Putamen (tissue), 1 donor: ENCODE results near the gene ARNT2.

ENCODE experiments used
- DNase-seq: peaks from one replicate; pipeline ENCODE4 v3.0.0-alpha.2; 2016; ENCODE audit warnings: low spot score

Gene ARNT2

DNA sequence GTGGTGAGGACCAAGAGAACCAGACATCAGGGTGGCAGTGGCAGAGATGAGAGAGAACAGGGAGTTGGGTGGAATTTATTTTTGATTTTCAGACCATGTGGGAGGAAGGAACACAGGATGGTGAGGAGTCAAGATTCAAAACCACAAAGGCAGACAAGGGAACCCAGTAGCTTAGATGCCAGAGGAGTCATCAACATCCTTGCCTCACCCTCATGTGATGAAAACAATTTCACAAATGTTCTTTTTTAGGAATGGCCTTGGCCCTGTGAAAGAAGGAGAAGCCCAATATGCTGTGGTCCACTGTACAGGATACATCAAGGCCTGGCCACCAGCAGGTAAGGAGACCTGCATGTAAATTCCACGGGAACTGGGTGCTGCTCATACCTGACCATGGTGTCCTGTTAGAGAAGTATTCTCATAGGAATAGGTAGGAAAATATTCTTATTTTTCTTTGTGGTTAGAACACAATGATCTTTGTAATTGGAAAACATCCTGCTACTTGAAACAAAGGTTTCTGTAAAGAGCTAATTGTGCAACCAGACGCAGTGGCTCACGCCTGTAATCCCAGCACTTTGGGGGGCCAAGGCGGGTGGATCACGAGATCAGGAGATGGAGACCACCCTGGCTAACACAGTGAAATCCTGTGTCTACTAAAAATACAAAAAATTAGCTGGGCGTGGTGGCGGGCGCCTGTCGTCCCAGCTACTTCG is 110.0 kb downstream of the ARNT2 start:
- no peak for DNase-seq

DNA sequence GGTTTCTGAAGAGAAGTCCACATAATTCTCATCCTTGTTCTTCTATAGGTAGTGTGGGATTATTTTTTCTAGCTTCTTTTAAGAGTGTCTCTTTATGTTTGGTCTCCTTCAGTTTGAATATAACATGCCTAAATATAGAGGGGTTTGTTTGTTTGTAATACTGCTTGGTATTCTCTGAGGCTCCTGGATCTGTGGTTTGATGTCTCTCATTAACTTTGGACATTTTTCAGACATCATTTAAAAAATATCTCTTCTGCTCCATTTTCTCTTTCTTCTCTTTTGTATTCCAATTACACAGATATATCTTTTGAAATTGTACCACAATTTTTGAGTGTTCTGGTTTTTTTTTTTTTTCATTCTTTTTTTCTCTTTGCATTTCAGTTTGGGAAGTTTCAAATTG is 113.1 kb downstream of the ARNT2 start:
- DNase-seq = no peak

DNA sequence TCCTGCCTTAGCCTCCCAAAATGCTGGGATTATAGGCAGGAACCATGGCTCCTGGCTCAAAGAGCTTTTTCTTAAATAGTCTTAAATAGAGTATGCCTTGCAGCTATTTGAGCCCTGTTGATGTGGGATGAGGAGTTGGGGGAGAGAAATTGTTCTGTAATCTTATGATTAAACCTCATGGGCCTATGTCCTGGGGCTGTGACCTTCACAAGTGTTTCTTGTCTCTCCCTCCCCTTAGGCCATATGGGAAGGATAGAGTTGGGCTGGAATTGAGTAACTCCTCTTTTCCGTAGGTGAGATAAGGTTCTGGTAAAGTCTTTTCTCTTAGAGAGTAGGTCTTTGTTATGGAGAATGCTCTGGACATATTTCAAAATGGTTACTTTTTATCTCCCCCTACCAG is 114.3 kb downstream of the ARNT2 start:
- no peak for DNase-seq

DNA sequence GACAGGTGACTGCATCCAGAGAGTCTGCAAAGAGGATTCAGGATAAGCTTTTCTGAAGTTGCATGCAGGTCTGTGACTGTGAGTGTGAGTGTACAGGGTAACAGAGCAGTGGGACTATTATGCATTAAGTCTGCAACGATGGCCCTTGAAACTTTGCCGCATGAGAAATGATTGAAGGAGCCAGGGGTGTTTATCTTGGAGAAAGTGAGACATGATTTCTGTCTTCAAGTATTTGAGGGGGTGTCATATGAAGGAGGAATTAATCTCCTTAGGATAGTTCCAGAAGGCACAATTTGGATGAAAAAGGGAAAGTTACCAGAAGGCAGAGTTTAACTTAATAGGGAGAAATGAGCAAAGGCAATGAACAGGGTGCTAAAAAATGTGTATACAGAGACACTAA is 119.6 kb downstream of the ARNT2 start:
- no peak for DNase-seq

DNA sequence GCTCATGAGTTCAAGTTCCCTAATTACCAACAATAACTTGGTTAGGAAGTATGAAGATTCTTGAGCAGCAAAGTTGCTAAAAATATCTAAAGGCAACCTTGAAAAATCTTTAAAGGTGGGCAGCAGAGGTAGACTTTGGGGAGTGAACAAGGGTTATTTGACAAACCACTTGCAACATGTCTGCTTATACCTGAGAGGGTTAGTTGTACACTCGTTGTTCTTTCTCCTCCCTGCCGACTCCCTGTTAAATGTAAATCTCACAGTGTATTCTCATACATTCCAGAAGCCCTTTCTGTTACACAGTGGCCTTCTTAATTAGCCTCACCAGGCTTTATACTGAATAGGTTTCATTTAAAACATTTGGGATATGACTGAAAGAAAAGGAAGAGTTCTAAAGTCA is 121.7 kb downstream of the ARNT2 start:
- DNase-seq = no peak

DNA sequence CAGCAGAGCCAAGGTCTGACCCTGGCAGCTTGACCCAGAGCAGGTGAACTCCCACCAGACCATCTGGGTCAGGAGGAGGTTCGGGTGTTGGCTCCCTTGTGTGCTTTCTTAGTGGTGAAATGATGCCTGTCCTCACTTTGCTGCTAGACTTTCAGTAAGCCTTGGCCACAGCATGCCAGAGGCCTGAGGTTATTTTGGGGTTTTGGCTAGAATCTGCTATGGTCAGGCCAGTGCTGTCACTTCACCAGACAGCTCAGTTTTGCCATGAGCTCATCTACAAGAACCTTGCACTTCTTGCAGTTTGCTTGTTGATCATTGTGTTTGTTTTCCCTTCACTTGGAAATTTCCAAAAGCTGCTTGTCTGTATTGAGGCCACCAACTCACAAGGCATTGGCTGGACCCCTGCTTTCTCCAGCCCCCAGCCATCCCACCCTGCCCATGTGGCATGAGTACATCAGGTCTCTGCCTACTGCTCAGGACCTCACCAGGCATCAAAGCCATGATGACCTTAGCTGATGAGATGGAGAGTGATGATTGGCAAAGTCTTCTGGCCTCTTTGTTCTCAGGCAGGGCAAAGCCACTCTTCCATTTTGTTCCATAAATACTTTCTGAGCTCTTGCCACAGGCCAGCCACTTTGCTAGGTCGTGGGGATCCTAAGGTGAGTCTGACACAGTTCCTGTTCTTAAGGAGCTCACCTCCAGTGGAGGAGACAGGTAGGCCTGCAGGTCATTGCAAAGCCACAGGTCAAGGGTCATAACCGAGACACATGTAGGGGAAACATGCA is 122.6 kb downstream of the ARNT2 start:
- DNase-seq = no peak

DNA sequence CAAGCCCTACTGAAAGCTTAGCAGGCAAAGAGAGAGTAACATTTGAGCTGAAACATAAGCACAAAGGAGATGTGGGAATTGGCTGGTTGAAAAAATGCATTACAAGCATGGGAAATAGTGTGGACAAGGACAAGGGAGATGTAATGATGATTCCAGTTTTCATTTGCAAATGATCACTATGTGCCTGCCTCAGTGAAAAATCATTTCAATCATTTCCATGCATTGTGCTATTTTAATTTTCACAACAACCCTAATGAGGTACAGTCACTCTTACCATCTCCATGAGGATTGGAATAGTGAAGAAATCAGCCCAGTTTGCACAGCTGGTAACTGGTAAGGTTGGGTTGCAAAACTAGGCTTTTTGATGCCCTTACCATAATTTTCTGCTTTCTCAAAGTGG is 123.2 kb downstream of the ARNT2 start:
- no peak for DNase-seq

DNA sequence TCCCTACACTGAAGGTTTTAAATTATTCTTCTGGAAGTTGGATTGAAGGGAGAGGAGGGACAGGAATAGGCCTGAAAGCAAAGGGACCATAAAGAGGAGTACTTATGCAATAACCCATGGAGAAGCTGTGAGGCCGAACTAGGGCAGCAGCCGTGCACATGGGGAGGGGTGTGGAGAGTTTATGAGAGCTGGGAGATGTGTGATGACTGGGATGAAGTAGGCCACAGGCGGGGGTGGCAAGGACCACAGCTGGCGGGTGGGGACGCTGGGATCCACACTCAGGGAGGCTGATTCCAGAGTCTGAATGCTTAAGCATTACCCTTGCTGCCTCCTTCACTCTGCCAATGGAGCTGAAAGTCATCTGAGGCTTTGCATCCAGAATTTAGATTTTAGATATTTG is 123.8 kb downstream of the ARNT2 start:
- DNase-seq = no peak

DNA sequence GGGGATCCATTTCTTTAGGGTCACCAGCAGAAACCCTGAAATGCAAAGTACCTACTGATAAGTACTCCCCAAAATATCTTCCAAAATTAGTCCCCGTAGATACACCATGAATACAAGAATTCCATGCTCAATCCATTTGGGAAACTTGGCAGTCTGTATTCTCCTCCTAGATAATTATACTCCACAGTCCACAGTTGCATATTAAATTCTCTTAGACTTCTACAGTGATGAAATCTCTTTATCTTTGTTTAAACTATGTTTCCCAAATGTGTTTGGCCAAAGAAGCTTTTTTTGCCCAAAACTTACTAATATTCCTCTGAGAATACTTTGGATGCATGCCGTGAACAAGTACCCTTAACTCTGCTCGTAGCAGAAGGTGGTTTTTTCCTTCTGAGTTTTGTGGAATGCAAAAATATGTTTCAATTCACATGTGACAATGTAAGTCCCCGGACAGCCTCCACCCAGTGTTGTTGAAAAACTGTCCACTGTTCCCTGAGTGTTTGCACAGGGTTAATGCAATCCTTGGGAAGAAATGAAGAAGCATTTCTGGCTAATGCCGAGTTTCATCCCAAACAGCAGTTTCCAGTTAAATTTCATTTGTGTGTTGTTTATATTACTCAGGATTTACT is 126.7 kb downstream of the ARNT2 start:
- no peak for DNase-seq

DNA sequence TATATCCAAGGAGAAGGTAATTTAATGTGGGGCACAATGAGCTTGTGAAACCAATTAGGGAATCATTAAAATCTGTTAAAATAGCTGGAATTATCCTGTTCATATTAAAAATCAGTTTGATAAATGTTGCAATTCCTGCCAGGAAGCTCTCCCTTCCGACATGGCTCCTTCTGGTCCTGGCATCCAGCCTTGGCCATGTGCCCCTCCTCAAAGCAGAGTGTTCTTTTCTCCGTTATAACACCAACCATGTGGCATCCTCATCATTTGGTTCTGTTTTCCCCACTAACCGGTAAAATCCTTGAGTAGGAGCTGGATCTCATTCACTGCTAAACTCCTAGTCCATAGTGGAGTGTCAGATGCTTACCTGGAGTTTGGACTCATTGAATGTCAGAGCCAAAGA is 127.2 kb downstream of the ARNT2 start:
- DNase-seq = no peak

DNA sequence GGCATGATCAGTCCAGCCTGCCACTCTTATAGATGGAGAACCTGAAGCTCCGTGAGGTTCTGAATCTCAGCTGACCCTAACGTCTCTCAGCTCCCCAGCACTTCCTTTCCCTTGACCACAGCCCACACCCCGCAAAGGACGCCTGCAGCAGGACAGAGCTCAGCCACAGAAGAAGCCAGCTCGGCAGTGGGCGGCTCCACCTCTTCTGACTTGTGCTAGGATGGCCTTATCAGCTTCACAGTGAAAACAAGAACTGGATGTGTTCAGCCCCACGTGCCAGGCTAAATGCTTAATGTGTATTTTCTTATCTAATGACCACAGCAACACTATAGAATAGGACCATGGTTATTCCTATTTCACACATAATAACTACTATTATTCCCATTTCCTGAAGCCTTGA is 127.6 kb downstream of the ARNT2 start:
- DNase-seq = no peak

DNA sequence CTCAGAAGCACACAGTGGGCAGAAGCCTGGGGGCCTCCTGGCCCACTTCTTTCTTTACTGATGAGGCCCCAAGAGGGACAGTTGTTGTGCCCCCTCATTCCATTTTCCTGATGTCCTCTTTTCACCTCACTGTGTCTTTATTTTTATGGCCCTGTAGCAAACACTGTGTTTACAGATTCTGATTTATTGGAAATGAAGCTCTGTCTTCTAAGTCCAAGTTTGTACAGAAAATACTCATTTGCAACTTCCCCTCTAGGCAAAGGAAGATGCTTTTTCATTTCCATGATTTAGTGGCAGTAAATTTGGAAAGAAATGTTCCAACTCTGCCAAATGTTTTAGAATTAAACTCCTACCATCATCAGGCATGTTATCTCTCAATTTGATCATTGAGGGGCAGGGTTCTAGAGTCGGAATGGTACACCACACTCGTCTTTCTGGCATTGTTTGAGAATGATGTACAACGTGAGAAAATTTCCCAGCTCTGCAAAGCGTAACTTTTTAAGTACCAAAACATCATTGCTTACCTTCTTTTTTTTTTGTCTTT is 129.7 kb downstream of the ARNT2 start:
- no peak for DNase-seq

DNA sequence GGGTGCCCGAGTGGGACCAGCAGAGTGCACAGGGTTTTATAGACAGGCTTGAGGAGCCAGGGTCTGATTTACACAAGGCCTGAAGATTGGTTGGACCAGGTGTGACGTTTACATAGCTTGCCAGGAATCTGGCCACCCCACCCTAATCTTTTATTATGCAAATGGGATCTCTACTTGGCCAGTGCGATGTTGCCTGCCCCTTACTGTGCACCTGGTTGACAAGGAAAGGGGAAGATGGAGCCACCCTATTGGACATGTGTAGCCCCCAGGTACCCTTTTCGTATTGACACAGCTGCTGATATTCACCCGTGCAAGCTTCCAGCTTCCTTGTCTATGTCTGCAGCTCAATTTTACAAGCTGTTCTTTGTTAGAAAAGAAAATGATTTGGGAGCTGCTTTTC is 132.0 kb downstream of the ARNT2 start:
- DNase-seq = no peak

DNA sequence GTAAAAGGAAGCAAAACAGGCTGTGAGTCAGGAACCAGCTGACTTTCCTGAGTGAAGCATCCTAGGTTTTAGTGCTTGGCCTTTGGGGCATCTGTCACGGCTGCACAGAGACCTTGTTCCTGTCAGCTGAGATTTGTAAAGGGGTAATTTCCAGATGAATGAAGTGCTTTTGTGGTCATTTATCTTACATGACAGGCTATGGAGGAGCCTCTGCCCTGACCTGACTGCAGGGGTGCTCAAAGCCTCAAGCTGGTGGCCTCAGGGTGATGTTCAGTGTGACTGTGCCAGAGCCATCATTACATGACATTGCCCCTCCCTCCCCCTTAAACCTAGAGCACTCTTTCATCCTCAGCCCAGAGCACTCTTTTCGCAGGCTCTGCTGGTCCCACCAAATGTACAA is 132.5 kb downstream of the ARNT2 start:
- DNase-seq = no peak

DNA sequence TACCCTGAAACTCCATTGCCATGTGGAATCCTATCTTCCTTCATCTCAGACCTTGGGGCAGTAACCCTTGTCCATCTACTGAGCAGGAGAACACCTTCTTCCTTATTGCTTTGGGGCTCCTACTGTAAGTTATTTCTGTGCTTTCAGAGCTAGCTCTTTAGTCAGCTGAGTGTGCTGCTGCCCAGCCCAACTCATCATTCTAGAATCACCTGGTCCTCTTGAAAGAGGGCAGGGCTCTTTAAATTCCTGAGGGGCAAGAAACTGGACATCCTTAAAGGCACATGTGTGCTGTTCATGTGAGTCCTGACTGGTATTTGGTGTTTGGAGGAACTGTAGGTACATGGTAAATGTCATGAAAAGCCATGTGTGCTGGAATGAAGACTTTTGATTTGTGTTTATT is 140.9 kb downstream of the ARNT2 start:
- no peak for DNase-seq

DNA sequence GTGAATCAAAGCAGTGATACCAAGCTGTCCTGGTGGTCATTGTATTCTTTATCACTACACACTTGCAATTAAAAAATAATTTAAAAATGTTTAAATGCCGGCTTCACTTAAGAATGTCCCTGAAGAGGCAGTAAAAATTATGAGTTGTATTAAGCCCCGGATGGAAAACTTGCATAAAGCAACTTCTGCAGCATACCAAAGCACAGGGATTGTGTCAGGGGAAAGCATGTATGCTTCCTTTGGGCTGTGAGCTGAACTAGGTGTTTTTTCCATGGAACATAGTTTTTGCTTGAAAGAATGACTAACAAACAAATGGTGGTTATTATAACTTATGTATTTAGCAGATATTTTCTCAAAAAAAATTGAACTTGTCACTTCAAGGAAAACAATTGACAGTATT is 143.1 kb downstream of the ARNT2 start:
- DNase-seq = no peak

DNA sequence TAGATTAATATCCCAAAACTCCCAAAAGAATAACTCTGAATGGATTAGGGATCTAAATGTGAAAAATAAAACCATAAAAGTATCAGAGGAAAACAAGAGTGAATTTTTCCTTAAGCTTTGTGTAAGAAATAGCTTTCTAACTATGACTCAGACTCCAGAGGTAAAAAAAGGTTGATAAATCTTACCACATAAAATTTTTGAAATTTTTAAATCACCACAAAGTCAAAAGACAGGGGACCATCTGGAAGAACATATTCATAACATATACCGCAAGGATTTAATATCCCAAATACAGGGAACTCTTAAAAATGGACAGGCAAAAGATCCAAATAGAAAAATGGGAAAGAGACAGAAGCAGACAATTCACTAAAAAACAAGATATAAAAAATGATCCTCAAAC is 145.0 kb downstream of the ARNT2 start:
- no peak for DNase-seq

DNA sequence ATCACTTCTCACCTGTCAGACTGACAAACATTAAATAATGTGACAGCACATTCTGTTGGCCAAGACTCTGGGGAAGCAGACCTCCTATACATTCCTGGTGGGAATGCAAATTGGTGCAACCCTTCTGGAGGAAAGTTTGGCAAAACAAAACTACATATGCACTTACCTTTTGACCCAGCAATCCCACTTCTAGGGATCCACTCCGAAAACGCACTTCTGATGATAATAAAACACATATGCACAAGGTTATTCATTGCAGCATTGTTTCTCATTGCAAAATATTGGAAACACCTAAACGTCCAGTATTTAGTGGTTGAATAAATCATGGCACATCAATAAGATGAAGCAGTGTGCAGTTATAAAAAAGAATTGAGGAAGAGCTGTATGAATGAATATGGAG is 145.5 kb downstream of the ARNT2 start:
- DNase-seq = no peak

DNA sequence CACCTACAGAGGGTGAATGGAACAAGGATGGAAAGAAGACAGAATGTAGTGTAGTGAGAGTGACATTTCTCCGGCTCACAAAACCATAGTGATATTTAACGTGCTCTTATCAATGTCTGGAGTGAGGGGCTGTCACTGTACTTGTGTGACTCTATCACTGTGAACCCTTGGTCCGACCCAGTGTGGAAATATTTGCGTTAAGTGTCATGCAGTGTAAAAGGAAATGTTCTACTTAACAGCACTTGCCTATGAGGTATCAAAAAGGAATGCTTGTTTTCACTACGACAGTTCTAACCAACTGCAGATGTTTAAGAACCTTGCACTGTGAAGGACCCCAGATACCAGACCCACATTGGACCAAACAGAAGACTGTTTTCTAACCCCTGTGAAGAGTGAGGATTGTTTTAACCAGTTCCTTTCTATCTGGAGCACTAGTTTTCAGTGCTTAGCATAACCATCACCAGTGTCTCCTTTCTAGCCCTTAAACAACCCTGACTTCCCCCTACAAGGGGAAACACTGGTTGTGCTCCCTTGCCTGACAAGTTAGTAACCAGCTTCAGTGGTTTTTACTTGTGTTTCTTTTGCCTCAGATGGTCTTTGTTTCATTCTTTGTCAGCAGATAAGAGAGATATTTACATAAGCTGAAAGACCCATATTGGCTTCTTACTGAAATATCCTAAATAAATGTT is 146.2 kb downstream of the ARNT2 start:
- no peak for DNase-seq

DNA sequence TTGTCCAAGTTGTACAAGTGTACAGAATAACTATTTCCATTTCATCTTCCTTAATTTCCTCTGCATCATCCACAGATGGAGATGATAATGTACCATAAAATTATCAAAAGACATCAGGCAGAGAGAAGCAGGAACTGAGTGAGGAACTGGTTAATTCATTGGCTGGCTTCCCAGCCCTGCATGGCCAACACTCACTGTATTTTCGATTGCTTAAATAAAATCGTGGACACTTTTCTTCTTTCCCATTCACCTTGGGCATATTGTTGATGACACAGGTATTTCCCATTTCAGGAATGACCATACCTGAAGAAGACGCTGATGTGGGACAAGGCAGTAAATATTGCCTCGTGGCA is 146.7 kb downstream of the ARNT2 start:
- no peak for DNase-seq

DNA sequence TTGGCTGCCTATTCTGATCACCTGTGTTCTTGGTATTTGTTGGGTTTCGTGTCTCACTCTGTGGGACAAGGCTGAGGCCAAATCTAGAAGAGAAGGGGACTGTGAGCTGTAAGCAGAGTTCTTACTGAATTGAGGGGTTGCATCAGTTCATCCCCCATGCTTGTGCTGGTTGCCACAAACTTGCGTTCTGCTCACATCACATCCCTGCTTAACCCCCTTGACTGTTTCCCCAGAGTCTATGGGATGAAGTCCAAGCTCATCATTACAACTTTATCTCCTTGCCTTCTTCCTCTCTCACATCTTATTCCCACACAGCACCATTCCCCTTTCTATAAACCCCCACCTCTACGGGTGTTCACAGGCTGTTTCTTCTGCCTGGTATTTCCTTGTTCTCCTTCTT is 147.2 kb downstream of the ARNT2 start:
- no peak for DNase-seq

DNA sequence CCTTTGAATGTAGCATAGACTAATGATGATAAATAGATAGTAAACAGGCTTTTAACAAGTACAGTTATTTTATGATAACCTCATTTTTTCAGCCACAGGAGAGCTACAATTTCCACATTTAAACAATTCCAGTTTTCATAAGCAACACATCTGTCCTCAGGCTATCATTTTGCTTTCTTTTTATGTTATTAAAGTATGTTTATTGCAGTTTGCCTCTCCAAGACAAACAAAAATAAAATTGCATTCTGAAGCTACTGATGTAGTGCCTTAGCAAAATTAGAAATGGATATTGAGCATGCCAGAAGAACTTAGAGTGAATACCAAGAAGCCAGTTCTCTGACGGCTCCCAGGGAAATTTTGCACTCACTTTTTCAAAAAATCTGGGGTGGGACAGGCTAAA is 150.4 kb downstream of the ARNT2 start:
- no peak for DNase-seq
